HK-2 (cell line): ENCODE results near the gene ANO9.
A peak's percentile ranks its signal among the peaks of the same experiment; 100 is the strongest.

Source experiments
- DNase-seq: peaks from one replicate; pipeline ENCODE4 v3.0.0-alpha.2; 2018; ENCODE audit not compliant: unreplicated experiment

The ANO9 gene

GRCh38 chr11:370070-370941, 71.5 kb downstream of the ANO9 start:
- no peak for DNase-seq

DNA sequence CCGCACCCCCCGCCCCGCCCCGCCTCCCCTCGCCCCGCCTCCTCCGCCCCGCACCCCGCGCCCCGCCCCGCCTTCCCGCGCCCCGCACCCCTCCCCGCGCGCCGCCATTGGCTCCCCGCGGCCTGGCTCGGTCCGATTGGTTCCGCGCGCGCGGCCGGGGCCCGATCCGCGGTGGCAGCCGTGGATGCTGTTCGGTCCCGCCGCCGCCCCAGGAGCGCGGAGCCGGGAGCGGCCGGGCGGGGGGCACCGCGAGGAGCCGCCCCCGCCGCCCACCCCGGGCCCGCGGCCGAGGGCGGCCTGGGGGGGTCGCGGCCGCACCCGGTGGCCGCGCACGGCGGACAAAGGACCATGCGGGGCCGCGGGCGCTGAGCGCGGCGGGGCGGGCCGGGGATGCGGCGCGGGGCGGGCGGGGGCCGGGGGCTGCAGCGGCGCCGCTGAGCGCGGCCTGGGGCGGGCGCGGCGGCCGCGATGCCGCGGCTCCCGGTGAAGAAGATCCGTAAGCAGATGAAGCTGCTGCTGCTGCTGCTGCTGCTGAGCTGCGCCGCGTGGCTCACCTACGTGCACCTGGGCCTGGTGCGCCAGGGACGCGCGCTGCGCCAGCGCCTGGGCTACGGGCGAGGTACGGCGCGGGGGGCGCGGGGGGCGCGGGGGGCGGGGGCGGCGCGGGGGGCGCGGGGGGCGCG, 72.3 kb downstream of the ANO9 start, which contains the start of gene B4GALNT4:
TSS of gene B4GALNT4 (plus strand) at position 164 of the 683 bp plus-strand sequence. CDS start at position 469, 305 bp downstream.
- no peak for DNase-seq

- peak; percentile 18 for DNase-seq
These were observed 73.1 kb downstream of the ANO9 start for GRCh38 chr11:368414-369335.

DNA sequence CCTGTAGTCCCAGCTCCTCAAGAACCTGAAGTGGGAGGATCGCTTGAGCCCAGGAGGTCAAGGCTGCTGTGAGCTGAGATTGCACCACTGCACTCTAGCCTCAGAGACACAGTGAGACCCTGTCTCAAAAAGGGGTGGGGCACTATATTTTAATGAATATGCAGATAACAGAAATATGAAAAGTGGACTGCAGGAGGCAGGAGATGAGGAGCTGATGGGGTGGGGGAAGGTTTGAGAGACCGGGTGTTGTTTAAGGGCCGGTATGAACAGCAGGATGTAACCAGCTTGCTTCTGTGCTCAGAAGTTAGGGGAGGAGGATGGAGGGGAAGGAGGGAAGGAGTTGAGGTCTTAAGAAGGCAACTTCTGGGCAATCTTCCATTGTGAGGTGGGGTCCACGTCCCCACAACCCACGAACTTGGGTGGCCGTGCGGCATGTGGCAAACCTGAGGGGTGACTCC, 73.8 kb downstream of the ANO9 start:
- no peak for DNase-seq
